Stomach (tissue), 4 donors: ENCODE measurements around the gene KAT7.

Experiments used
- CTCF ChIP-seq, 7 experiments: fragments of 450-650 bp in 4 of 7; fragments of 200-600 bp in 3 of 7; sonication (generic) in 3 of 7; IDR thresholded peaks; one replicate each; pipeline ENCODE4 v1.5.1; 2016 to 2019; ENCODE audit warnings: antibody characterized with exemption in 7 of 7, control low read depth in 2 of 7, mild to moderate bottlenecking in 1 of 7
- POLR2A ChIP-seq, 4 donors: fragments of 450-650 bp; IDR thresholded peaks; one replicate each; pipeline ENCODE4 v1.6.1; 2016; ENCODE audit warnings: antibody characterized with exemption in 4 of 4, control low read depth in 2 of 4, mild to moderate bottlenecking in 1 of 4, moderate library complexity in 1 of 4
- POLR2AphosphoS5 ChIP-seq, 3 donors: sonication (generic); formaldehyde crosslinking; IDR thresholded peaks; one replicate each; pipeline ENCODE4 v1.6.1; 2016; ENCODE audit warnings: antibody characterized with exemption in 3 of 3

DNA sequence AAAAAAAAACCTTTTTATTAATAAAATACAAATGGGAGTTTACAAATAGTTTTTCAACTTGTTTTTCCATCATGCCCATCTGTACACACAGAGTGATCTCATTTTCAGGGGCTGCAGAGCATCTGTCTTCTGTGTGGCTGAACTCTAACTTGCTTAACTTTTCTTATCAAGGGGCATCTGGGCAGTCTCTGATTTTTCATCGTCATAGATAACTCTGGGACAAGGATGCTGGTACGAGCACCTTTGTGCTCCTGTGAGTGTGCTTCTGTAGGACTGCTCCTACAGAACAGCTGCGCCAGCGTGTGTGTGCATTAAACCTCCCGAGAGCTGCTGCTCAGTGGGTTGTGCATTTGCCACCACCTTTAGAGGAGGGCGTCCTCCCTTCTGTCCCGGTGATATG lies 94.0 kb downstream of the KAT7 start:
- TF ChIP-seq POLR2AphosphoS5 (IDR thresholded peaks at IDR 0.05) (no peak), CTCF (IDR thresholded peaks at IDR 0.05) (no peak), POLR2A (IDR thresholded peaks at IDR 0.05) (no peak)
